NT2/D1 (cell line): ENCODE results near the gene INHA.

Experiments
- DNase-seq: peaks from one replicate; pipeline ENCODE4 v3.0.0-alpha.2; 2011; ENCODE audit warnings: low read depth, low spot score
- H3K27me3 ChIP-seq: 2 replicates; pipeline ENCODE4 v1.6.0; 2011; ENCODE audit warnings: mild to moderate bottlenecking; ENCODE audit not compliant: insufficient read length, insufficient read depth
- H3K36me3 ChIP-seq: 2 replicates; pipeline ENCODE4 v1.6.1; 2011; ENCODE audit warnings: mild to moderate bottlenecking, low read length, mixed read lengths; ENCODE audit not compliant: insufficient read depth, insufficient read length
- H3K4me1 ChIP-seq: 2 replicates; pipeline ENCODE4 v1.5.1; 2011; ENCODE audit not compliant: insufficient read depth, insufficient read length
- H3K4me3 ChIP-seq: 2 replicates; pipeline ENCODE4 v1.5.1; 2011; ENCODE audit warnings: low read depth; ENCODE audit not compliant: insufficient read length
- H3K9ac ChIP-seq: 2 replicates; pipeline ENCODE4 v1.6.0; 2011; ENCODE audit warnings: low read depth; ENCODE audit not compliant: insufficient read length
- H3K9me3 ChIP-seq: 2 replicates; pipeline ENCODE4 v1.5.1; 2011; ENCODE audit warnings: mild to moderate bottlenecking, low read length; ENCODE audit not compliant: insufficient read depth
- SUZ12 ChIP-seq: IDR thresholded peaks from 2 replicates; pipeline ENCODE4 v1.6.1; 2011; ENCODE audit not compliant: insufficient read length, insufficient read depth; ENCODE audit errors: extremely low read depth
- YY1 ChIP-seq: IDR thresholded peaks from 2 replicates; pipeline ENCODE4 v1.6.1; 2011; ENCODE audit not compliant: insufficient read length, insufficient read depth
- ZNF274 ChIP-seq: IDR thresholded peaks from 2 replicates; pipeline ENCODE4 v1.6.1; 2011; ENCODE audit warnings: mild to moderate bottlenecking, low read depth, low read length

The INHA gene

DNA sequence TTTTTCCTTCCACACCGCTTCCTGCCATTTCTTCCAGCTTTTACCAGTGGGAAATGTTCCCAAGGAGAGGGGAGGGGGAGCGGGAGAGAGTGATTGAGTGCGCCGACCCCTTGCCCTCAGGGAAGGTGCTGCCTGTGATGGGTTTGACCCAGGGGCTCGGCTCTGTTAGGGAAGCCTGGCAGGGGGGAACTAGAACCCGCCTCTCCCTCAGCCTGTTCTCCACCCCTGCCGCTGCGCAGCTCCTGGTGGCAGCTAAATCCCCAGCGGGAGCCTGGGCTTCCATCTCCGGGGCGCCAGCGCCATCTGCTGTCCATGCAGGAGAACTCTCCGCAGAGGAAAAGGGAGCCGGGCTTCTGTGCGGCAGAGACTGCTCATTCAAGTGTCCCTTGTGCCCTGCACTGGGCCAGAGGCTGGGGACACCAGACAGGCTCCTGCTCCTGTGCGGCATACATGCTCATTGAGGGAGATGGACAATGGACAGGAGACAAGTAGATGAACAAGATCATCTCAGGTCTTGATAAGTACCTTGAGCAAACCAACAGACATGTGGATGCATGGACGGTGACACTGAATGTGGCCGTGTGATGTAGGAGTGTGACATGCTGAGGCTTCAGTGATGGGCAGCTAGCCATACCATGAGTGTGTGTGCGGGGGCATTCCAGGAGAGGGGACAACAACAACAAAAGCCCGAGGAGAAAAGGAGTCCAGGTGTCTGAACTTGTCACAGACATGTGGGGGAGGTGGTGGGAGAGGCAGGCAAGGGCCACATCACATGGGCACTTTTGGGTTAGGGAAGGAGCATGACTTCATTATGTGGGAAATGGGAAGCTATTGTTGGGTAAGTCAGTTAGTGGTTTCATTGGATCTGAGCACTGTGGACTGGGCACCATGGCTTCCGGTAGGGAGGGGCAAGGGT lies 41.8 kb upstream of the INHA start:
- no peak overlapping the region for H3K4me3 ChIP-seq
- H3K27me3 ChIP-seq = peaks cover 68% of the 10 kb centered on the region
- H3K4me1 ChIP-seq = peaks cover 36% of the 10 kb centered on the region
- H3K9me3 ChIP-seq = no peaks in the 10 kb centered on the region
- DNase-seq = peak; percentile 81
- peak overlapping the region; percentile 57 for H3K9ac ChIP-seq
- H3K36me3 ChIP-seq = no peaks in the 10 kb centered on the region
- TF ChIP-seq YY1 (no peak), SUZ12 (no peak), ZNF274 (no peak)

DNA sequence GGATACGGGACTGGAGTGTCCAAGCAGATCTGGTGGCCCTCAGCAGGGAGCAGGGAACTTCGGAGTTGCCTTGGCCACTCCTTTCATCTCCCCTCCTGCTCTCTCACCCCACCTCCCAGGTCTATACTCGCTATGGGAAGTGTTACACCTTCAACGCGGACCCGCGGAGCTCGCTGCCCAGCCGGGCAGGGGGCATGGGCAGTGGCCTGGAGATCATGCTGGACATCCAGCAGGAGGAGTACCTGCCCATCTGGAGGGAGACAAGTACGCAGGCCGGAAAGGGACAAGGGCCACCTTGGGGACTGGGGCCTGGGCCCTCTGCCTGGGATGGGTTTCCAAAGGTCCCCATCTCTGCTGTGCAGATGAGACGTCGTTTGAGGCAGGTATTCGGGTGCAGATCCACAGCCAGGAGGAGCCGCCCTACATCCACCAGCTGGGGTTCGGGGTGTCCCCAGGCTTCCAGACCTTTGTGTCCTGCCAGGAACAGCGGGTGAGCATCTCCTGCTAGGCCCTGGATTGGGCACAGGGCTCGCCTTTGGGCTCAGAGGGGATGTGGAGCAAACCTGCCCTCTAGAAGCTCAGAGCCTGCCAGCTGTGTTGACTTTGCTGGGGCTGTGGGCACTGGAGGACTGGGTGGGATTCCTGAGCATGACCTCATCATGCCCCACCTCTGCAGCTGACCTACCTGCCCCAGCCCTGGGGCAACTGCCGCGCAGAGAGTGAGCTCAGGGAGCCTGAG lies 40.3 kb upstream of the INHA start:
- no peak overlapping the region for H3K4me3 ChIP-seq
- H3K9ac ChIP-seq = peak overlapping the region; percentile 47
- H3K9me3 ChIP-seq = no peaks in the 10 kb centered on the region
- H3K4me1 ChIP-seq = peaks cover 34% of the 10 kb centered on the region
- no peaks in the 10 kb centered on the region for H3K36me3 ChIP-seq
- TF ChIP-seq ZNF274 (no peak), SUZ12 (no peak), YY1 (no peak)
- peaks cover 59% of the 10 kb centered on the region for H3K27me3 ChIP-seq
- no peak for DNase-seq

DNA sequence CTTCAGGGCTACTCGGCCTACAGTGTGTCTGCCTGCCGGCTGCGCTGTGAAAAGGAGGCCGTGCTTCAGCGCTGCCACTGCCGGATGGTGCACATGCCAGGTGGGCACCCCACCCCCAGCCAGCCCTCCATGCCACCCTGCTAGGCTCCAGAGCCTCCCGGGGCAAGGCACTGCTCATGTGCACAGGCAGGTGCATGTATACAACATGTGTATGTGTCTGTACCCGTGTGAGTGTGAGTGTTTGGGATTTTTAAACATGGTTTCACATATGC lies 39.8 kb upstream of the INHA start:
- Histone ChIP-seq H3K4me1 (peaks cover 34% of the 10 kb centered on the region), H3K27me3 (peaks cover 54% of the 10 kb centered on the region), H3K36me3 (no peaks in the 10 kb centered on the region), H3K4me3 (no peak overlapping the region), H3K9me3 (no peaks in the 10 kb centered on the region), H3K9ac (peak overlapping the region; percentile 47)
- no peak for DNase-seq
- TF ChIP-seq SUZ12 (no peak), ZNF274 (no peak), YY1 (no peak)

DNA sequence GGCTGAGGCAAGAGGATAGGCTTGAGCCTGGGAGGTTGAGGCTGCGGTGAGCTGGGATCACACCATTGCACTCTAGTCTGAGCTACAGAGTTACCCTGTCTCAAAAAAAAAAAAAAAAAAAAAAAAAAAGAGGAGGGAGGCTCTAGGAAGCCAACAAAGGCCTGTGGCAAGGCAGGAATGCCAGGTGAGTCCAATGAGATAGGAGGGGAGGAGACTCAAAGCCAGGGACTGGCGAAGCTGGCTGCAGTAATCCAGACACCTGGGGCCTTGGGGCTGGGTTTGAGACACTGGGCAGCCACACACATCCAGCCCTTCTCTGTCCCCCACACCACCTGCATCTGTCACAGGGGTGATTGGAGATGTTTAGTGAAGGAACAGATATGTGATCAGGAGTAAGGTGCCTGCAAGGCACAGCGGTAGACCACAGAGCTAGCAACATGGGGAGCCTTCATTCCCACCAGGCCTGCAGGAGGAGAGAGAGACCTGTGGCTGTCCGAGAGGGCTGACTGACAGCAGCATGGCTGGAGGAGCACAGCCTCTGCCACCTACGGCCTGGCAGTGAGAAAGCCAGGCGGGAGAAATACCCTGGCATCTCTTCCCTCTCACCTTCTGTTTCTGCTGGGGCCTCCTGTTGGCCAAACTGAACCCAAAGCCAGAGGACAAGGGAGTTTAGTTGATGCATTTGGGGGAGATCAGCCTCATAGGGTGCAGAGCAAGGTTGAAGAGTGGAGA lies 38.0 kb upstream of the INHA start:
- Histone ChIP-seq H3K9ac (no peak overlapping the region), H3K4me1 (peaks cover 47% of the 10 kb centered on the region), H3K36me3 (peaks cover 2% of the 10 kb centered on the region), H3K9me3 (no peaks in the 10 kb centered on the region), H3K4me3 (no peak overlapping the region), H3K27me3 (peaks cover 39% of the 10 kb centered on the region)
- no peak for DNase-seq
- TF ChIP-seq ZNF274 = no peak
- TF ChIP-seq YY1 = no peak
- TF ChIP-seq SUZ12 = no peak

DNA sequence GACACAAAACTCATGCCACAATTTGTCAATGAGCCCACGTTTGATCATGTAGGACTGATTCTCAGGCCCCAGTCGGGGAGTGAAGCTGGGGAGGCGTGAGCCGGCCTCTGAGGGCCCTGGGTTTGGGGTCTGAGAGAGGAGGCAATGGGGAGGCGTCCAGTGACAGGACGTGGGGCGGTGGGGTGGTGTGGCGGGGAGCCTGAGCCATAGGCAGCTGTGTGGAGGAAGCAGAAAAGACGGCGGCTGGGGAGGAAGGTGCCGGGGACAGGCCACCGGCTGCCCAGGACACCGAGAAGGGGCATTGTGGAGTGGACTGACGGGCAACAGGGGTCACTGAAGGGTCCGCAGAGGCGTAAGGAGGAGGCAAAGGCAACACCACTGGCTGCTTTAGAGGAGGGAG lies 35.7 kb upstream of the INHA start:
- no peak for DNase-seq
- H3K36me3 ChIP-seq = peaks cover 26% of the 10 kb centered on the region
- H3K27me3 ChIP-seq = peaks cover 17% of the 10 kb centered on the region
- no peak overlapping the region for H3K4me3 ChIP-seq
- peak overlapping the region; percentile 27 for H3K9ac ChIP-seq
- H3K4me1 ChIP-seq = peaks cover 39% of the 10 kb centered on the region
- TF ChIP-seq YY1 (no peak), ZNF274 (no peak), SUZ12 (no peak)
- no peaks in the 10 kb centered on the region for H3K9me3 ChIP-seq

DNA sequence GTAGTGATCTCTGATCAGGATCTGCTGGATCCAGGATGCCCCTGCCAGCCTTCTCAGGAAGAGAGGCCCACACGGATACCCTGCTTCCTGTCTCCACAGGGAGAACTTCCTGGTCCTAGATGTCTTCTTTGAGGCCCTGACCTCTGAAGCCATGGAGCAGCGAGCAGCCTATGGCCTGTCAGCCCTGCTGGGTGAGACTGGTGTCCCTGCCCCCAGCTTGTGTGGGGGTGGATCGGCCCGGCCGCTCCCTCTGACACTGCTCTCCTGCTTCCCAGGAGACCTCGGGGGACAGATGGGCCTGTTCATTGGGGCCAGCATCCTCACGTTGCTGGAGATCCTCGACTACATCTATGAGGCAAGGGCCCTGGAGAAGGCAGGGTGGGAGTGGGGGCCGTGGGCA lies 35.1 kb upstream of the INHA start:
- no peak overlapping the region for H3K4me3 ChIP-seq
- H3K9ac ChIP-seq = peak overlapping the region; percentile 43
- TF ChIP-seq SUZ12 (no peak), ZNF274 (no peak), YY1 (no peak)

More for the DNA sequence above, 35.1 kb upstream of the INHA start:
- peaks cover 12% of the 10 kb centered on the region for H3K27me3 ChIP-seq
- no peaks in the 10 kb centered on the region for H3K9me3 ChIP-seq
- no peak for DNase-seq
- peaks cover 41% of the 10 kb centered on the region for H3K4me1 ChIP-seq
- H3K36me3 ChIP-seq = peaks cover 29% of the 10 kb centered on the region
